Tibial nerve (tissue), 4 donors: ENCODE data around the gene C1orf232.

Experiments
- EP300 ChIP-seq, 2 donors: sonication (generic); formaldehyde crosslinking; IDR thresholded peaks; one replicate each; pipeline ENCODE4 v1.6.1; 2017; ENCODE audit warnings: antibody characterized with exemption in 2 of 2, mild to moderate bottlenecking in 1 of 2
- POLR2A ChIP-seq, 2 donors: fragments of 450-650 bp; IDR thresholded peaks; one replicate each; pipeline ENCODE4 v1.6.1; 2017; ENCODE audit warnings: antibody characterized with exemption in 2 of 2, mild to moderate bottlenecking in 2 of 2, moderate library complexity in 2 of 2
- TF ChIP-seq, protein P1 (sequence below), 5 experiments: fragments of 200-600 bp in 3 of 5; fragments of 450-650 bp in 2 of 5; sonication (generic) in 3 of 5; IDR thresholded peaks; one replicate each; pipeline ENCODE4 v1.5.1; 2016 to 2019; ENCODE audit warnings: antibody characterized with exemption in 5 of 5, mild to moderate bottlenecking in 3 of 5, moderate library complexity in 2 of 5

DNA sequence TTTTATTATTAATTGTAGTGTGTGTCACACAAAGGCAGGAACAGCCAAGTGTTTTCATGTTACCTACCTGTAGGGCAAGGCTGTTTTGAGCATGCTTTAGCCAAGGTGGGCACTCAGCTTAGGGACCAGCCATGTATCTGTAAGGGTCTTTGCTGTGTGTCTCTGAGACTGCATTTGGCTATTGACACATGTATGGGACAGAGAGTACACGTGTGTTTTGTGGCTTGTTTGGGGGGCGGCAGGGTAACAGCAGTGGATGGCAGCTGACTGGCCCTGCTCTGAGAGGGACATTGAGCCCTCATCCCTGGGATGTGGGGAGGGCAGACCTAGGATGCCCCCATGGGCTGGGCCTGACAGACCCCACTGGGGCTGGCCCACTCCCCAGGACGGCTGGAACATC, 28.5 kb upstream of the C1orf232 start:
- TF ChIP-seq, protein P1, sequence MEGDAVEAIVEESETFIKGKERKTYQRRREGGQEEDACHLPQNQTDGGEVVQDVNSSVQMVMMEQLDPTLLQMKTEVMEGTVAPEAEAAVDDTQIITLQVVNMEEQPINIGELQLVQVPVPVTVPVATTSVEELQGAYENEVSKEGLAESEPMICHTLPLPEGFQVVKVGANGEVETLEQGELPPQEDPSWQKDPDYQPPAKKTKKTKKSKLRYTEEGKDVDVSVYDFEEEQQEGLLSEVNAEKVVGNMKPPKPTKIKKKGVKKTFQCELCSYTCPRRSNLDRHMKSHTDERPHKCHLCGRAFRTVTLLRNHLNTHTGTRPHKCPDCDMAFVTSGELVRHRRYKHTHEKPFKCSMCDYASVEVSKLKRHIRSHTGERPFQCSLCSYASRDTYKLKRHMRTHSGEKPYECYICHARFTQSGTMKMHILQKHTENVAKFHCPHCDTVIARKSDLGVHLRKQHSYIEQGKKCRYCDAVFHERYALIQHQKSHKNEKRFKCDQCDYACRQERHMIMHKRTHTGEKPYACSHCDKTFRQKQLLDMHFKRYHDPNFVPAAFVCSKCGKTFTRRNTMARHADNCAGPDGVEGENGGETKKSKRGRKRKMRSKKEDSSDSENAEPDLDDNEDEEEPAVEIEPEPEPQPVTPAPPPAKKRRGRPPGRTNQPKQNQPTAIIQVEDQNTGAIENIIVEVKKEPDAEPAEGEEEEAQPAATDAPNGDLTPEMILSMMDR (IDR thresholded peaks at IDR 0.05) = no peak
- no peak for TF ChIP-seq POLR2A (IDR thresholded peaks at IDR 0.05)
- no peak for TF ChIP-seq EP300 (IDR thresholded peaks at IDR 0.05)
